ENCODE results near the gene ADGRV1.

Gene ADGRV1

DNA sequence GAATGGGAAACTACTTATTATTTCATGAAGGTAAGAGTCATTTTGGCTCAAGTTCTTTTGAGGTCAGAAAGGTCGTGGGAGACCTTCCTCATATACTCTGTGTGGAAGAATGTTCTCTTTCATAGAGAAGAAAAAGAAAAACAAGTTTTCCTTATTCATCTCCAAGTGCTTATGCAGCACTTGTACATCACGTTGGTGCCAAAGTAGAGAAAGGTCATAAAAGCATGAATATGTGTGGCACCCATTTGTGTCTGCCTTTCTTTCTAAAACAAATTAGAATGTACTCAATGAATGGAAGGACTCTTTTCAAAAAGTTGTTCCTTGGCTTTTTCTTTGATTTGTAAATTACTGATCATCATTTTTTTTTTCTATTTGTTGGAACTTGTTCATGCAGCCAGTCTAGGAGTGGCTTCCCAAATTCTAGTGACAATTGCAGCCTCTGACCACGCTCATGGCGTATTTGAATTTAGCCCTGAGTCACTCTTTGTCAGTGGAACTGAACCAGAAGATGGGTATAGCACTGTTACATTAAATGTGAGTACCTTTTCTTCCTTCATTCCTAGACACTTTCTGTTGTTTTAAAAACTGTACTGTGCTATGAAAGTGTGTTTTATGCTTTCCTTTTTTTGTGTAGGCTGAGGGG lies 122.4 kb downstream of the ADGRV1 start:
- TF ChIP-seq POLR2AphosphoS5 (IDR thresholded peaks at IDR 0.05; ENCODE audit: low read depth, low read length) (no peak), REST (IDR thresholded peaks at IDR 0.05; ENCODE audit: insufficient read depth in 1 of 2, low read depth in 2 of 2, low read length in 2 of 2) (no peak), SIN3A (IDR thresholded peaks at IDR 0.05; ENCODE audit: borderline replicate concordance, insufficient read depth, low read length) (no peak), FOXP2 (optimal IDR thresholded peaks at IDR 0.05; ENCODE audit: borderline replicate concordance, extremely low read depth, extremely low read length, insufficient read depth) (no peak), TAF1 (IDR thresholded peaks at IDR 0.05; ENCODE audit: borderline replicate concordance, insufficient read depth, low read length) (no peak)

DNA sequence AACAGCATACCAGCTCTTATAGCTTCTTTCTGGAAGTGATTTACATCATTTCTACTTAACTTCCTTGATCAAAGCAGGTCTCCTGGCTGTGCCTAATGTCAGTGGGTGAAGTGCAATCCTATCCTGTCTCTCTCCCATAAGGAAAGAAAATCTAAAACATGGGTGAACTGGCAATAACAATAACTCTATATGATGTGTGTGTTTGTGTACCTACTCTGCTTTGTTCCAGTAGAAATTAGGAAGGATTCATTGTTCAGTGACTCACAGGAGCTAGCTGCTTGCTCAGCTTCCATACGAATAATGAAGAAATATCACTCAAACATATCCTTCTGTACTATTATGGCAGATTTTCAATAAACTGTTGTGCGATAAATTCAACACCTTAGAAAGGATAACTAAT lies 123.7 kb downstream of the ADGRV1 start:
- TF ChIP-seq REST (IDR thresholded peaks at IDR 0.05; ENCODE audit: insufficient read depth in 1 of 2, low read depth in 2 of 2, low read length in 2 of 2), result no peak
- no peak for TF ChIP-seq SIN3A (IDR thresholded peaks at IDR 0.05; ENCODE audit: borderline replicate concordance, insufficient read depth, low read length)
- no peak for TF ChIP-seq POLR2AphosphoS5 (IDR thresholded peaks at IDR 0.05; ENCODE audit: low read depth, low read length)
- TF ChIP-seq FOXP2 (optimal IDR thresholded peaks at IDR 0.05; ENCODE audit: borderline replicate concordance, extremely low read depth, extremely low read length, insufficient read depth), result no peak

DNA sequence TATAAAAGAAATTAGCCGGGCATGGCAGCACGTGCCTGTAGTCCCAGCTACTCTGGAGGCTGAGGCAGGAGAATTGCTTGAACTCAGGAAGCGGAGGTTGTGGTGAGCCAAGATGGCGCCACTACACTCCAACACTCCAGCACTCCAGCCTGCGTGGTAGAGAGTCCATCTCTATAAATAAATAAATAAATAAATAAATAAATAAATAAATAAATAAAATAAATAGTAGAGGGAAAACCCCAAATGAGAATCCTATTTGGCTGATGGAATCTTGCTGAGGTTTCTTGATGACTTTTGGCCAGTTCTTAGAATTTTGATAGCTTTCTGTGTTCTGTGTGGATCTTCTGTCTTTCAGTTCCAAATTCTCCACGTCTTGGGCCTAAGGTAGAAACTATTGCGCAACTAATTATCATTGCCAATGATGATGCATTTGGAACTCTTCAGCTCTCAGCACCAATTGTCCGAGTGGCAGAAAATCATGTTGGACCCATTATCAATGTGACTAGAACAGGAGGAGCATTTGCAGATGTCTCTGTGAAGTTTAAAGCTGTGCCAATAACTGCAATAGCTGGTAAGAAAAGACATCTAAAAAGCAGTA lies 126.9 kb downstream of the ADGRV1 start:
- TF ChIP-seq REST (IDR thresholded peaks at IDR 0.05; ENCODE audit: insufficient read depth in 1 of 2, low read depth in 2 of 2, low read length in 2 of 2), result no peak
- no peak for TF ChIP-seq TAF1 (IDR thresholded peaks at IDR 0.05; ENCODE audit: borderline replicate concordance, insufficient read depth, low read length)
- no peak for TF ChIP-seq POLR2AphosphoS5 (IDR thresholded peaks at IDR 0.05; ENCODE audit: low read depth, low read length)
- TF ChIP-seq SIN3A (IDR thresholded peaks at IDR 0.05; ENCODE audit: borderline replicate concordance, insufficient read depth, low read length), result no peak
- TF ChIP-seq FOXP2 (optimal IDR thresholded peaks at IDR 0.05; ENCODE audit: borderline replicate concordance, extremely low read depth, extremely low read length, insufficient read depth), result no peak

GRCh38 chr5:90689064-90689463 lies 130.5 kb downstream of the ADGRV1 start:
- no peak for TF ChIP-seq POLR2AphosphoS5 (IDR thresholded peaks at IDR 0.05; ENCODE audit: low read depth, low read length)
- no peak for TF ChIP-seq REST (IDR thresholded peaks at IDR 0.05; ENCODE audit: insufficient read depth in 1 of 2, low read depth in 2 of 2, low read length in 2 of 2)
- TF ChIP-seq SIN3A (IDR thresholded peaks at IDR 0.05; ENCODE audit: borderline replicate concordance, insufficient read depth, low read length), result no peak
- TF ChIP-seq TAF1 (IDR thresholded peaks at IDR 0.05; ENCODE audit: borderline replicate concordance, insufficient read depth, low read length), result no peak
- TF ChIP-seq FOXP2 (optimal IDR thresholded peaks at IDR 0.05; ENCODE audit: borderline replicate concordance, extremely low read depth, extremely low read length, insufficient read depth), result no peak

Measured in PFSK-1 (cell line).